GM20431 (cell line): Measurements from ENCODE around the gene CLNK.
"Not testable (repeated sequence)": the region's sequence is repeated elsewhere in the genome, so short reads cannot be mapped to it uniquely, and the experiment has no call there.

Experiments used
- in situ Hi-C: fragments of 300-500 bp; cut with MseI, MboI; formaldehyde crosslinking; loops from one replicate; pipeline ENCODE4 v1.15.0; 2020; ENCODE audit warnings: low sequenced_read_pairs; ENCODE audit not compliant: unreplicated experiment

Gene CLNK

GRCh38 chr4:10582951-10583350 is 101.6 kb downstream of the CLNK start:
- in situ Hi-C loops, result no loop called here

DNA sequence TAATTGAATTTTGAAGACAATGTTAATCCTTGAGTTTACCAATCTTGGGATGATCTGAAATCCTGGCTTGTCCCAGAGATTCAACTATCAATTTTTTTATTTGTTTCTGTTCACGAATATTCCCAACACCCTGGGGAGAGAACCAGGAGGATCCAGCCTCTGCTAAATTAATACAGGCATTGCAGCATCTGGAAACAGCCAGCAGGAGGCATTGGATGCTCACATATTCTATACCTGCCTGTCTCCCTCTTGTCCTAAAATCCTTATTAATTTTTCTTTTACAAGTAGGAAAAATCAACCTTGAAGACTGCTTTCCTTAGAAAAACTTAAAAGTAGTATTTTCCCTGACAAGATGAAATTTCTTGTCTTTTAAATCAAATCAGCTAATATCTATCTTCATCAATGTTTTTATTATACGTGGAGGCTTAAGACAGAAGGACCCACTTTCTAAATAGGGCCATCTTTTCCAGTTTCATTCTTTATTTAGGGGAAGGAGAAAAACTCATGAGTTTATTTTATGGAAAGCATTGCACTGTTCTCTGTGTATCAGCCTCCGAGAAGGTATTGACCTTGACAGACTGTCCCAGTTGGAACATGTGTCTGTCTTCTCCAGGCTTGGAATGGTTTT is 102.4 kb downstream of the CLNK start:
- in situ Hi-C loops, result no loop called here

DNA sequence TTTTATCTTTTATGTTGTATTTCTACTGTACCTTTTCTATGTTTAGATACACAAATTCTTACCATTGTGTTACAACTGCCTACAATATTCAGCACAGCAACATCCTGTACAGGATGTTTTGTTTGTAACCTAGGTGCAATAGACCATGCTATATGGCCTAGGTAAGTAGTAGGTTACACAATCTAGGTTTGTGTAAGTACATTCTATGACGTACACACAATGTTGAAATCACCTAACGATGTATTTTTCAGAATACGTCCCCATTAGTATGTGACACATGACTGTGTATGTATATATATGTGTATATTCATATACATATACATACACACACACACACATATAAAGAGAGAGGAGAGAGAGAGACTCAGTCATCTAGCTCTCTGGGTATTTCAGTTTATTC is 103.5 kb downstream of the CLNK start:
- in situ Hi-C loops, result no loop called here

- in situ Hi-C loops, result no loop called here
Measured at GRCh38 chr4:10579648-10580047, 104.9 kb downstream of the CLNK start.

- in situ Hi-C loops, result no loop called here
Measured at GRCh38 chr4:10577508-10578426, 106.8 kb downstream of the CLNK start.

DNA sequence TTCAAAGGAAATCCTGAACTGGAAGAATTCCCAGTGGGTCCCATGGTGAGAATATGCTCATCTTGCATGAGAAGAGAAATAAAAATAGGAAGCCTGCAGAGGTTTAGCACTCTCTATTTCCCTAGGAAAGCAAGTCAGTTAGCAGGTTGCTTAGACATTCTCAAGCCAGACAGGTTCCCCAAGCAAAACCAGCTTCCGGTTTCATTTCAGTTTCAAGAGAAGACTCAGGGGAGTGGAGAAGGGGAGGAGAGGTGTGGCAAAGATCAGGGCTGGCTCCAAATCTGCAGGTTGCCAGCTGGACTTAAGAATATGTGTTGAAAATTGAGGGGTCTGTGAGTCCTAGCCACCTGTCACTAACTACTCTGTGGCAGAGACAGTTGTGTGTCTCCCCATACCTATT is 107.5 kb downstream of the CLNK start:
- in situ Hi-C loops, result no loop called here

DNA sequence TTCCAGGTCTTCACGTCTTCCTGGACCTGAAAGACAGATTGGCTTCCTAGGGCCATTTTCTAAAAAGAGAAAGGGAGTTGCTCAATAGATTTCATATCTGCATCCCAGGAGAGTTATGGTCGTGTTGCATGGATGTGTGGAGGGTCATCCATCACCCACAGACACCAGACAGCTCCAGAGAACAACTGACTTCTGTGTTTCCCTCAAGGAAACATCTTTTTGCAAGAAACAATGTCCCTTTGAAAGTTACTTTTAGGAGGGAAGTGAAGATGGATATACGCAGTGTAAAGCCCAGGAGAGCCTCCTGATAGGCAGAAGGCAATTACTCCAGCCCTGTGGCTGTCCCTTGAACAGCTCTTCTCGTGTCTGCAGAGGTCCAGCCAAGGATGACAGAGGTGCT is 108.3 kb downstream of the CLNK start:
- in situ Hi-C loops, result no loop called here

DNA sequence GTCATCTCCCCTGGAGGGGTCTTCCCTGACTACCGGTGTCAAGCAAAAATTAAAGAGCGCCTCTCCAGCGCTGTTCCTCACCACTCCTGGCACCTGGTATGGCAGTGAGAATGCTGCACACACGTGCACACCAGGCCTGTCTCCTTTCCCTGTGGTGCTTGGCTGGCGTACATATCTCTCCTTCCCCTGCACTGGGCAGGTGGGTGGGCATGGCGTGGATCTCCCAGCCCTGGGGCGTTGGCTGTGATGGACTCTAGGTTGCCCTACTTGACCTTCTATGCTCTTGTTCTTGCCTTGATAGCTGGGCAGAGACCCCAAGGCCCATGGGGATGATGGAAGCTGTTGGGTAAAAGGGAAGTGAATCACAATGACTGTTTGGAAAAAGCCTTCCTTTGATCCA is 109.2 kb downstream of the CLNK start:
- in situ Hi-C loops, result no loop called here

- in situ Hi-C loops, result not testable (repeated sequence)
Measured at GRCh38 chr4:10574553-10574952, 110.0 kb downstream of the CLNK start.

GRCh38 chr4:10571909-10572308 is 112.7 kb downstream of the CLNK start:
- in situ Hi-C loops, result no loop called here

DNA sequence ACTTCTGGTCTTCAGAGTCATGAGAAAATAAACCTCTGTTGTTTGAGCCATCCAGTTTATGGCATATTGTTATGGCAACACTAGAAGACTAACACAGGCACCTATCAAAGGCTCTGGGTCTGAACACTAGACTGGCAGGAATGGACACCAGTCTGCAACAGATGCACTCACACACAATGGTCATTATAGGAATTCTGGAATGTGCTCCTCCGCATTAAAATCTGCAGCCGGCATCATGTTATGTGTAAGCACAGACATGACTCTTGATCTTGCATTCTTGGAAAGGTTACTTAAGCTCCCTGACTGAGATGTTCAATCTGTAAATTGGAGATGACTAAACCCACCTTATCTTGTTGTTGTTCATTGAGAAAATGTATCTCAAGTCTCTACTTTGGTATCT is 115.1 kb downstream of the CLNK start:
- in situ Hi-C loops, result loop anchor here (10.0 kb wide), 1 partner anchor 855 kb away; the partner anchor contains the start of gene HS3ST1

DNA sequence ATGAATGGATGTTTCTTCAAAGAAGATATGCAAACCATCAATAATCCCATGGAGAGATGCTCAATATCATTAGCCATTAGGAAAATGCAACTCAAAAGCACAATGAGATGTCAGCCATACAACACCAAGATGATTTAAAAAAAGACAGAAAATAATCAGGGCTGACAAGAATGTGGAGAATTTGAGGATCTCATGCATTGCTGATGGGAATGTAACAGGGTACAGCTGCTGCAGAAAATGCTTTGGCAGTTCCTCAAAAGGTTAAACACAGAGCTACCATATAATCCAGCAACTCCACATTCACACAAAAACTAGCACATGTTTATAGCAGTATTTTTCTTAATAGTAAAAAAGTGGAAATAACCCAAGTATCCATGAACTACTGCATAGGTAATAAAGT is 116.8 kb downstream of the CLNK start:
- in situ Hi-C loops, result loop anchor here (10.0 kb wide), 1 partner anchor 857 kb away; the partner anchor contains the start of gene HS3ST1

DNA sequence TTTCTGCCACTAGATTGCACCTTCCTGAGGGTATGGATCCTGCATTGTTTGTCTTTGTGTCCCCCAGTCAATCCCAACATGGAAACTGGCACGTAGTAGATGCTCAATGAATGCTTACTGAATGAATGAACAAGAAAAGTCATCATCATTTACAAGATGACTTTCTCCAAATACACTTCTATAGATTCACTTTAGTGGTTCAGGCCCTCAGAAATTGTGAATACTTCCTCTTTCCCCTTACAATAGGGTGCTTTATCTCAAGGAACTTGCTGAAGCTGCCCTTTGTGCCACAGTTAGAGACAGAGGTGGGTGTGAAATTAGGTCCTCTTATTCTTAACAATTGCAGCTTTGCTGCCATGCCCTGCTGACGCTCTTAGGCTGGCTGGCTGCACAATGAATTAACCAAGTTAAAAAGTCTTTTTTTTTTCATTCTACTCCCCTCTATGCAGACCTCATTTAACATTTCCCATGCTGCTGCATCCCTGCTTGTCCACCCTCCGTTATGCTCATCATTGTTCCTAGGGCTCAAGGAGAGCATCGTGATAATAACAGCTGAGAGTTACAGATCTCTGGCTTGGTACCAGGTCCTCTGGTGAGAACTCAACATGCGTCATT is 119.3 kb downstream of the CLNK start:
- in situ Hi-C loops, result loop anchor here (10.0 kb wide), 1 partner anchor 860 kb away; the partner anchor contains the start of gene HS3ST1

- in situ Hi-C loops, result no loop called here
Measured at GRCh38 chr4:10554694-10555093, 129.9 kb downstream of the CLNK start.

DNA sequence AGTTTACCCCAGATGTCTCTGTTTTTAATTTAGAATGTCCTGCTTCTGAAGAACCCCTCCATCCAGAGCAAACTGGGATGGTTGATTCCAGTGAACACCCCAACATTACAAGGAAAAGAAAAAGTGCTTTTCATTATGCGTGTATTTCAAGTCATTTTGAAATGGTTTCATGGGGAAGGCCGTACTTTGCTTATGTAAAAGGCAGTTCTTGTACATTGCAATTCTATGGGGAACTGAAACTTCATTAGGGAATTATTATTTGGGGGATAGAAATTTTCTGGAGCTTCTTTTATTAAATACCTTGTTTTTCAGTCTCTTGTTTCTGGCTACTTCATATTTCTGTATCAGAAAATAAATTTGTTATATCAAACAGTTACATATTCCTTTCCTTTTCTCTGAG is 130.4 kb downstream of the CLNK start:
- in situ Hi-C loops, result no loop called here

- in situ Hi-C loops, result no loop called here
Measured at GRCh38 chr4:10552591-10553280, 131.8 kb downstream of the CLNK start.

GRCh38 chr4:10535912-10536311 is 148.7 kb downstream of the CLNK start:
- in situ Hi-C loops, result loop anchor here (25.0 kb wide), 1 partner anchor 374 kb away; no protein-coding TSS in a partner anchor

GRCh38 chr4:10534820-10535219 is 149.7 kb downstream of the CLNK start:
- in situ Hi-C loops, result loop anchor here (25.0 kb wide), 1 partner anchor 373 kb away; no protein-coding TSS in a partner anchor

GRCh38 chr4:10532155-10532554 is 152.4 kb downstream of the CLNK start:
- in situ Hi-C loops, result loop anchor here (25.0 kb wide), 1 partner anchor 370 kb away; no protein-coding TSS in a partner anchor
